ENCODE data around the gene STMN1. TPM values are rescaled to one million over a fixed set of nuclear protein-coding genes. Genes with fewer than 3 reads are reported as not detected.
"Not testable (repeated sequence)": the region's sequence is repeated elsewhere in the genome, so short reads cannot be mapped to it uniquely, and the experiment has no call there.

Gene STMN1
- polyA plus RNA-seq, 2 of the 4 experiments (the other 2 are of a cell fraction), result 82.4 to 145 TPM

- POLR2A ChIA-PET, result no interaction called here
- H3K9me3 ChIP-seq, result no peaks in the 10 kb centered on the region
Measured at GRCh38 chr1:25933479-25934365, 27.5 kb upstream of the STMN1 start.

GRCh38 chr1:25932811-25933400, 26.7 kb upstream of the STMN1 start:
- H3K27ac ChIP-seq; DNase-seq (ENCODE audit: low read depth in 1 of 2, low spot score in 1 of 2); H3K4me2 ChIP-seq; FAIRE-seq; ATAC-seq; H3K9me3 ChIP-seq; POLR2A ChIA-PET; H3K4me3 ChIP-seq; H3K4me1 ChIP-seq: not testable (repeated sequence)
- 68% methylated on average over 12 of the region's 12 CpGs for WGBS (ENCODE audit: missing lambda C conversion rate)
- CTCF ChIA-PET, result interaction anchor here (0.5 kb wide), 1 partner anchor 1113 kb away, joined by 3 read pairs; no protein-coding TSS in a partner anchor

More at GRCh38 chr1:25933479-25934365, 27.5 kb upstream of the STMN1 start:
- Histone ChIP-seq H3K4me1 (no peaks in the 10 kb centered on the region), H3K4me2 (no peak overlapping the region), H3K4me3 (no peak overlapping the region), H3K27ac (no peak overlapping the region)
- ATAC-seq (no peak), DNase-seq (ENCODE audit: low read depth in 1 of 2, low spot score in 1 of 2) (no peak), FAIRE-seq (no peak)
- TF ChIP-seq HOXB5 (CRISPR knock-in tag; IDR thresholded peaks at IDR 0.05), result no peak
- TF ChIP-seq USF2 (IDR thresholded peaks at IDR 0.05), result no peak
- no peak for TF ChIP-seq HEYL (CRISPR knock-in tag; IDR thresholded peaks at IDR 0.05)
- TF ChIP-seq ATOH8 (CRISPR knock-in tag; IDR thresholded peaks at IDR 0.05; ENCODE audit: low read depth), result no peak
- WGBS (ENCODE audit: missing lambda C conversion rate), result 64% methylated on average over 13 of the region's 13 CpGs
- CTCF ChIA-PET, result interaction anchor here (0.6 to 1.6 kb wide), 3 partner anchors 12 to 65 kb away, joined by 4 to 5 read pairs (median 4); no protein-coding TSS in a partner anchor

- ChIA-PET POLR2A (no interaction called here), CTCF (interaction anchor here (1.3 kb wide), 1 partner anchor 37 kb away, joined by 3 read pairs; no protein-coding TSS in a partner anchor)
- no peak overlapping the region for H3K4me3 ChIP-seq
- no peak for ATAC-seq
- H3K4me2 ChIP-seq, result no peak overlapping the region
- no peaks in the 10 kb centered on the region for H3K4me1 ChIP-seq
- WGBS (ENCODE audit: missing lambda C conversion rate), result 65% methylated on average over 5 of the region's 5 CpGs
- FAIRE-seq, result no peak
- TF ChIP-seq SMC3 (IDR thresholded peaks at IDR 0.05) (no peak), POLR2AphosphoS2 (conservative IDR thresholded peaks at IDR 0.05; ENCODE audit: low read length) (no peak), CBX8 (IDR thresholded peaks at IDR 0.05) (no peak), ZC3H11A (IDR thresholded peaks at IDR 0.05) (no peak), HDAC2 (IDR thresholded peaks at IDR 0.05) (no peak), ESRRA (IDR thresholded peaks at IDR 0.05; ENCODE audit: borderline replicate concordance, low read length) (no peak), CBX2 (IDR thresholded peaks at IDR 0.05; ENCODE audit: borderline replicate concordance, low read depth) (no peak), MAX (IDR thresholded peaks at IDR 0.05) (no peak), FOSB (CRISPR knock-in tag; IDR thresholded peaks at IDR 0.05) (no peak), ELK1 (IDR thresholded peaks at IDR 0.05; ENCODE audit: low read depth, low read length) (no peak)
- no peaks in the 10 kb centered on the region for H3K9me3 ChIP-seq
- H3K27ac ChIP-seq, result no peak overlapping the region
- DNase-seq (ENCODE audit: low read depth in 1 of 2, low spot score in 1 of 2), result no peak
Measured at GRCh38 chr1:25932321-25932720, 26.1 kb upstream of the STMN1 start.

GRCh38 chr1:25929016-25929415, 22.8 kb upstream of the STMN1 start:
- ATAC-seq (no peak), DNase-seq (ENCODE audit: low read depth in 1 of 2, low spot score in 1 of 2) (no peak), FAIRE-seq (no peak)
- Histone ChIP-seq H3K27ac (no peak overlapping the region), H3K4me3 (no peak overlapping the region), H3K9me3 (no peaks in the 10 kb centered on the region), H3K4me2 (no peak overlapping the region), H3K4me1 (no peaks in the 10 kb centered on the region)
- POLR2A ChIA-PET, result no interaction called here
- CTCF ChIA-PET, result interaction anchor here (1.0 kb wide), 1 partner anchor 81 kb away, joined by 3 read pairs; no protein-coding TSS in a partner anchor
- WGBS (ENCODE audit: missing lambda C conversion rate), result 50% methylated on average over 6 of the region's 7 CpGs
- no peak for TF ChIP-seq HOXB13 (CRISPR knock-in tag; IDR thresholded peaks at IDR 0.05; ENCODE audit: low read depth)
- no peak for TF ChIP-seq POLR2AphosphoS2 (conservative IDR thresholded peaks at IDR 0.05; ENCODE audit: low read length)
- TF ChIP-seq CEBPB (IDR thresholded peaks at IDR 0.05), result no peak
- no peak for TF ChIP-seq MAFK (IDR thresholded peaks at IDR 0.05; ENCODE audit: partially characterized antibody)
- TF ChIP-seq ELK1 (IDR thresholded peaks at IDR 0.05; ENCODE audit: low read depth, low read length), result no peak
- no peak for TF ChIP-seq HOXB5 (CRISPR knock-in tag; IDR thresholded peaks at IDR 0.05)
- TF ChIP-seq HEYL (CRISPR knock-in tag; IDR thresholded peaks at IDR 0.05), result no peak
- TF ChIP-seq HES2 (IDR thresholded peaks at IDR 0.05), result no peak
- TF ChIP-seq EHMT2 (IDR thresholded peaks at IDR 0.05; ENCODE audit: low read depth), result no peak
- no peak for TF ChIP-seq CHD2 (IDR thresholded peaks at IDR 0.05; ENCODE audit: low read length, partially characterized antibody)
- no peak for TF ChIP-seq RFX5 (IDR thresholded peaks at IDR 0.05)
- no peak for TF ChIP-seq PBX3 (IDR thresholded peaks at IDR 0.05)

Measured in A549 (cell line).